GM21447 (cell line): ENCODE data around the gene ATP6V0D1.
"Not testable (repeated sequence)": the region's sequence is repeated elsewhere in the genome, so short reads cannot be mapped to it uniquely, and the experiment has no call there.

ENCODE experiments used
- ATAC-seq: cut with Tn5 transposase; IDR thresholded peaks from one replicate; pipeline ENCODE4 v1.9.1; 2021; ENCODE audit not compliant: unreplicated experiment

Gene ATP6V0D1

DNA sequence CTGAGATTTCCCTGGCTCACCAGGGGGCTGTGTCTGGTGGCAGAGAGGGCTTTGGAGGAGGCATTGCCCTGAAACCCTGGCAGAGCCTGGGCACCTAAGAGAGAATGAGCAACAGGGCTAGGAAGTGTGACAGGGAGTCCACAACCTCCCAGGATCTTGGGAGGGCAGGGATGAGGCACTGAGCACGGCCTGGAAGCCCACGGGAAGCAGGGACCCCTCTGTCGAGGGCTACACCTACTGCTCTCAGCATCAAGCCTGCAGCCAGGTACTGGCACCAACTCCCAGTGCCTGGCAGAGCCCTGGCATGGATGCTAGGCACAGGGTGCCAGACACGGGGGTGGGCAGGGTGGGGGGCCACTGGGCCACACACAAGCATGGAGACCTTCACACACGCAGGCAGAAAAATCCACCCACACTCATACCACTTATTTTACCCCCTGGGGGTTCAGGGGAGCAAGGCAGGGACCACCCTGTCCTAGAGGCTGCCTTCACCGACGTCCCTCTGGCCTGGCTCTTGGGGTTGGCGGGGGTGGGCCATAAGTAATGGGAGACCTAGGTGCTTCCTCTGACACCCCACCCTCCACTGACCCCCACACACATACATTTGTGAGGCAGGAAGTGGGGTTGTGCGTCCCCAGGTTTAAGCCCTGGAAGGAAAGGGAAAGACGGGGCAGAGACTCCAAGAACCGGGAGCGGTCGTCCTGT, 51.0 kb downstream of the ATP6V0D1 start:
- no peak for ATAC-seq

DNA sequence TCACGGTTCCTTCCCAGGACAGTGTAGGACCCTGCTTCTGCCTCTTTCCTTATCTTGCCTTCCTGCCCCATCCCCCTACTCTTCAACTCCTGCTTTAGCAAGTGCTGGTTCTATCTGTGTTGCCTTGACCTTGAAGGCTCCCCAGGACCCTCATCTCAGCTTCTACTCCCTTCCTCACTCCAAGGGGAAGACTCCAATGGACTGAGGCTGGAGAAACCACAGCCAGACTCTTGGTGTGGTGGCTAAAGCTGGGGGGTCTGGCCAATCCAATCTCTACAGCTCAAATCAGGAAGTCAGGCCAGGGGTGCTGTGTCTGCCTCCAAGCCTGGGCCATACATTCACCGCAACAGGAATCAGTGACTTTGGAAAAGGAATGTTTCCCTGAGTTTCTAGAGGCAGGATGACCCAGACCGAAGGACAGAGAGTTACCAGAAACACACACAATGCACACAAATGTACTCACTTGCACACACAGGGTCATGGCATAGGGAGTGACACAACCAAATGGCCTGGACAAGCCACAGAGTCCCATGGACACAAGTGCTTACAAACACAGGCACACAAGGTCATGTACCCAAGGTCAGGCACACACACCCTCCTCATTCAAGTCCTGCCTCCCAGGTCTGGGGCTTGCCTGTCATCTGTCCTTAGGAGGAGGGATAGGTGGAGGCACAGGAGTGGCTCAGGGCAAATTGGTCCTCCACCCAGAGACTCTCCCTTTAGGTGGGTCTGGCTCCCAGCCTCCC, 51.7 kb downstream of the ATP6V0D1 start:
- ATAC-seq, result no peak

DNA sequence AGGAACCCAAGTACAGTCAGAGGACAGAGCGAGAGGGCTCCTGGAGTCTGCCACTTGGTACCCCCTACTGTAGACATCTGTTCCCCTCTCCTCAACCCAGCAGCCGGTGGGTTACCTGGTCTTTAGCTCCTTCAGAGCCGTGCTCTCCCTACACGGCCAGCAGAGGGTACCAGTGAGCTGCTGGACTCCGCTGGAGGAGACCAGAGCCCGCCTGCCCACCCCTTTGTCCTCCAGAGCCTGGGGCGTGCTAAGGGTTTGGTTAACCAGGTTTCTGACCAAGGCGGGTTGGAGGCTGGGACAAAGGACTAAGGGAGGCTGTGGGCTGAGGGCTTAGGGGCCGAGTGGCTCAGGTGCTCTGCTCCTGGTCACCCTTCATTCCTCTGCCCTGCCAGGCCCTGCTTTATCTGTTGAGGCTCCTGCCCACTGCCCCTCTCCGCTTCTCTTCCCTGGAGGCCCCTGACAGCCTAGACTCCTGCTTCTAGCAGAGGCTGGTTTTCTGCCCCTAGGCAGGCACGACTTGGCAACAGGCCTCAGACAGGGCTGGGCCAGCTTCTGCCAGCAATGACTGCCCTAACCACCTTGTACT, 52.7 kb downstream of the ATP6V0D1 start:
- ATAC-seq, result no peak

DNA sequence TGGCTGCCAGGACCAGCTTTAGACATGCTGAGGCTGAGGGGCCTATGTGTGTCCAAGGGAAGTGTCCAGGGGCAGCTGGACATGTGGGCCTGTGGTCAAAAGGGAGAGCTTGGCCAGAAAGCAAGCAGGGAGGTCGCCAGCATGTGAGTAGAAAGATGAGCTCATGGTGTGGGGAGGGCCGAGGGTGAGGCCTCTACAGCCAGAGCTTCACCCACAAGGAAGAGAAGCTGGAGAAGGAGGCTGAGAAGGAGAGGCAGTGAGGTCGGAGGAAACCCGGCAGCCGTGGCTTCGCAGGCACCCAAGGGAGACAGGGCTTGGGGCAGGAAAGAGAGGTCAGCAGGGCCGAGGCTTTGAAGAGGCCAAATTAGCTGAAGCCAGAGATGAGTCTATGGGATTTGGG, 54.0 kb downstream of the ATP6V0D1 start:
- ATAC-seq, result no peak

DNA sequence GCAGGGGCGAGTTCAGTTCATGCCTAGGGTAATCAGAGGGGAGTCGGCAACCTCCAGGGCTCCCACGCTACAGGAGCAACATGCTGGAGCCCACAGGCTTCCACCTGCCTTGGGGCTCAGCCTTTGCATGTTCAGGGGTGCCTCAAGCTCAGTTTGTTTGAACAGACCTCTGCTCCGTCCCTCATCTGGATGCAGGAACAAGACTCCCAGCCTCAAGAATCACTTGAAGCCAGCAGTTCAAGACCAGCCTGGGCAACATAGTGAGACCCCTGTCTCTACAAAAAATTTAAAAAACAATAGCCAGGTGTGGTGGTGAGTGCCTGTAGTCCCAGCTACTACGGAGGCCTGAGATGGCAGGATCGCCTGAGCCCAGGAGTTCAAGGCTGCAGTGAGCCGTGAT, 54.9 kb downstream of the ATP6V0D1 start:
- ATAC-seq, result no peak

DNA sequence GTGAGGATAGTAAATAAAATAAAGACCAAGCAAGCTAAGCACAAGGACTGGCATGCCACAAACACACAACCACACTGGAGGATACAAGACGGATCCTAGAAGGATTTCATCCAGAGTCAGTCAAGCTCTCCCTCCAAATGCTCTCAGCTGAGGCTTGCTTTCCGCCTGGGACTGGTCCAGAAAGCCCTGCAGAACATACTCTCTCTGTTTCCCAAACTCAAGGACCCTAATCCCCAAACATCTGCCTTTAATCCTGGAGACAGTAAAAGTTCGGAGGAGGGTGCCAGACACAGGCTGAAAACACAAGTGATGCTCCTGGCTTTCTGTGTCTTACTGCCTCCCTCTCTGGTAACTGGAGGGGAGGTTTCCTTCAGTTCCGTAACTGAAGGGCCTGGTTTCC, 55.4 kb downstream of the ATP6V0D1 start:
- no peak for ATAC-seq

DNA sequence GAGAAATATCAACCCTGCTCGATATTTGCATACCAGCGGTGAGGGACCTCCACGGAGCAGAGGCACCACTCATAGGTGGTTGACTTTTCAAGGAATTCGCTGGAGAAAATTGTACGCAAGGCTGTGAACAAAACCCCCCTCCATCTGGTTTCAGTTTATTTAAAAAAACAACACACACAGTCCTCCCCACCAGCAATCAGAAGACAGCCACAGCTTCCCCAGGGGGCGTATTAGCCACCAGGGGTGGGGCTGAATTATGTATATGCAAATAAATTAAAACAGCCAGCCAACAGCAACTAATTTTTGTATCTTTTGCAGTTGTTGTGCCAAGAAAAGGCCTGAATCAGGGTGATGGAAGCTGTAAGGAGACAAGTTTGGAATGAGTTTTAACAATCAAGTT, 55.9 kb downstream of the ATP6V0D1 start:
- ATAC-seq, result no peak

DNA sequence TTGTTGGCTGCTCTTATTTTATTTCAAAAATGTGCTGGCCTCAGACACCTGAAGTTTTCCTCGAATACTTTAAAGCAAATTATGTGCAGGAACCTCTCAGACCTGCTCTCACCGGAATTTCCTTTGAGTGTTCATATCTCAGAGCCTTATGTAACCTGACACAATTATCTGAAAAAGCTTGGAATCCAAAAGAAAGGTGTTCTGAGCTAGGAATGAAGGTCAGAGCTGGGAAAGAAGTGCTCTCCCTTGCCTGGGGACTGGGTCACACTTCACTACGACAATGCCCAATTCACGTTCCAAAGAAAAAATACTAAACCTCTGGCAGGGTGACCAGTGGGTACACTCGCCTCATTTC, 56.7 kb downstream of the ATP6V0D1 start:
- no peak for ATAC-seq

DNA sequence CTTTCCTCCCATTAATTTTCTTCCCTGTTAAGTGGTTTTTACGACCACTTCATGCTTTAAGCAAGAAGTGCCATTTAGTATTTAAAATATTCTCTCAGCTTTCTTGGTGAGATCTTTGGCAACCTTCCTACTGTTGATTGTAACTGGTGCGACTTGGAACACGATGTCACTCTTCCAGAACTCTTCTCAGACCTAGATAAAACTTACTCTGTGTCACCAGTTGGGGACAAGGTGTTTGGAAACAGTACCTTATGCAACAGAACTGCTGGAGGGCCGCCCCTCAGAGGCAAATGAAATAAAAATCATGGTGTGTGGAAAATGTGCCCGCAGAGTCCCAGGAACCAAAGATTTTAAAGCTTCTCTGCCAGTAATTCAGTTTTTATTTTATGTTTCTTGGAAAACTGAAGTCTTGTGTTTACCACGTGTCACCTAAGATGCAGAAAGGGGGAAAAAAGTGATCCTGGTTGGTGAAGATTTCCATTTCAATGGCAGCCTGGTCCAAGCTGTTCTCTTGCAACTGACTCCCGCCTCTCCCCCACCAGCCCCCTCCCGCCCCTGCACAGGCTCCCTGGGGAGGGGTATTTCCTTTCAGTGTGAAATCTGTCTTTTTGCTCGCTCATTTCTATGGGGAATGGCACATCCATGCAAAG, 57.2 kb downstream of the ATP6V0D1 start:
- ATAC-seq, result no peak

DNA sequence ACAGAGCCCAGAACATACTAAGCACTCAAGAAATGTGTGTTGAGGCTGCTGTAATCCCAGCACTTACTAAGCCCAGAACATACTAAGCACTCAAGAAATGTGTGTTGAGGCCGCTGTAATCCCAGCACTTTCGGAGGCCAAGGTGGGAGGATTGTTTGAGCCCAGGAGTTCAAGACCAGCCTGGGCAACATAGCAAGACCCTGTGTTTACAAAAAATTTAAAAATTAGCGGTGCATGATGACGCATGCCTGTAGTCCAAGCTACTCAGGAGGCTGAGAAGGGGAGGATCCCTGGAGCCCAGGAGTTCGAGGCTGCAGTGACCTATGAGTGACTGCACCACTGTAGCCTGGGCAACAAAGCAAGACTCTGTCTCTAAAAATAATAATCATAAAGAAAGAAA, 57.9 kb downstream of the ATP6V0D1 start:
- ATAC-seq, result no peak

DNA sequence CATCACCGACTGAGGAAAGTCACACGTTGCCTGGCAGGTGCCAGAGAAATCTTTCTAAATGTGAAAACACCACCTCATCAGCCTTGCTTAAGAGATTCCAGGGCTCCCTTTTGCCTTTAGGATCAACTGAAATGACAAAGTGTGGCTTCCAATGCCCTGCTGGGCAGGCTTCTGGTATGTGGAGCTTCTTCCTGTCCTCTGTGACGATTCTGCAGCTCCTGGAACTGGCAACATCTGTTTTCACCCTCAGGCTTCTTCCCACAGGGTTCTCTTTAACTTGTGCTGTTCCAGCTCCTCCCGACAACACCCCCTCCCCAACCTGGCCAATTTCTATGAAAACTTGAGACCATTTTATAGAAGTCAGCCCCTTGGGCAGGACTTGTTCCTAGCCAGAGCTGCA, 59.9 kb downstream of the ATP6V0D1 start:
- no peak for ATAC-seq

DNA sequence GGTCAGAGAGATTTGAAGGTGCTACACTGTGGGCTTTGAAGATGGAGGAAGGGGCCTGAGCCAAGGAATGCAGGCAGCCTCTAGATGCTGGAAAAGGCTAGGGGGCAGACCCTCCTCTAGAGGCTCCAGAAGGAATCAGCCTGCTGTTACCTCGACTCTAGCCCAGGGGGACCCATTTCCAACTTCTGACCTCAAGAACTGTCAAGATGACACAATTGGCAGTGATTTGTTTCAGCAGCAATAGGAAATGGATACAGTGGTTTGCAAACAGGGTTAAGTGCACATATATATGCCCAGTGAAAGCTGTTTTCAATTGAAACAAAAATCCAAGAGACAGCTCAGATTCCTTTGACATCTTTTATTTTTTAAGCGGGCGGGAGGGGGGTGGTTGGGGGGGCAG, 61.0 kb downstream of the ATP6V0D1 start:
- ATAC-seq, result no peak

DNA sequence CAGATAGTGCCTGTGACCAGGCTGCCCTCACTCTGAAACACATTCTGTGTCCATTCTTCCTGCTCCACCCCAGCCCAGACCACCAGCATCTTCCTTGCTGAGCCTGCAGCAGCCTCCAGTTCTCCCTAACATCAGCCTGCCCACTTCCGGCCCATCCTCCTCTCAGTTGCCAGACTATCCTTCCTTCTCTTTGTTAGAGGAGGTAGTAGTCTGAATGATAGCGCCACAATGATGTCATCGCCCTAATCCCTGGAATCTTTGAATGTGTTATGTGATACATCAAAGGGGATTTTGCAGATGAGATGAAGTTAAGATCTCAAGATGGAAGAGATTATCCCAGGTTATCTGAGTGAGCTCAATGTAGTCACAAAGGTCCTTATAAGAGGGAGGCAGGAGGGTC, 61.5 kb downstream of the ATP6V0D1 start:
- ATAC-seq, result no peak

DNA sequence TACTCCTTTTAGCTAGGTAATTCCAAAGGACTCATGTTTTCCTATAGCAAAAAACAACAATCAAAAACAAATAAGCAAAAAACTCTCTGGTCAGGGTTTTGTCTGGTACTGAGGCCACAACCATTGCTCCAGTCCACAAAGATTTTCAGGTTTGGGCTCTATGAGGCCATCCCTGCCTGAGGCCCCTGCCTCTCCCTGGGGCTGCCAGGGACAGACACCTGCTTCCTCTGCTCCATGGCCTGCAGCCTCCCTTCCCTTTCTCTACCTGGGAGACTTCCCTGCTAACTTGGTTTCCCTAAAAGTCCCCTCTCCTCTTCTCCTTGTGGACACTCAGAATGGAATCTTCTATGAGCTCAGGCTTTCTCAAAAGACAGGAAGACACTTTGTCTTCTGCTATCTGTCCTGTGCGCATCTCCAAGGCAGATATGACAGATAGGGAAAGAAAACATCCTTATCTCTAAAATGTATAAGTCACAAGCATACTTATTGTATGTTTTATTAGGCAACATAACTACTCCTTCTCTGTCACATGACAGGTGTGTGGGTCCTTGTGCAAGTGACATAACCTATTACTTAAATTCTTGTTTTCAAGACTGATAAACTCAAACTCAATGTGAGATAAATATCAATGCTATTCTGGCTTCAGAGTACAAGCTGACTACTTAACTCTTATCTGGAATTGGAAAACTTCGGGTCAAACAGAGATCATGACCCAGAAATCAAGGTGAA, 63.5 kb downstream of the ATP6V0D1 start:
- ATAC-seq, result no peak

DNA sequence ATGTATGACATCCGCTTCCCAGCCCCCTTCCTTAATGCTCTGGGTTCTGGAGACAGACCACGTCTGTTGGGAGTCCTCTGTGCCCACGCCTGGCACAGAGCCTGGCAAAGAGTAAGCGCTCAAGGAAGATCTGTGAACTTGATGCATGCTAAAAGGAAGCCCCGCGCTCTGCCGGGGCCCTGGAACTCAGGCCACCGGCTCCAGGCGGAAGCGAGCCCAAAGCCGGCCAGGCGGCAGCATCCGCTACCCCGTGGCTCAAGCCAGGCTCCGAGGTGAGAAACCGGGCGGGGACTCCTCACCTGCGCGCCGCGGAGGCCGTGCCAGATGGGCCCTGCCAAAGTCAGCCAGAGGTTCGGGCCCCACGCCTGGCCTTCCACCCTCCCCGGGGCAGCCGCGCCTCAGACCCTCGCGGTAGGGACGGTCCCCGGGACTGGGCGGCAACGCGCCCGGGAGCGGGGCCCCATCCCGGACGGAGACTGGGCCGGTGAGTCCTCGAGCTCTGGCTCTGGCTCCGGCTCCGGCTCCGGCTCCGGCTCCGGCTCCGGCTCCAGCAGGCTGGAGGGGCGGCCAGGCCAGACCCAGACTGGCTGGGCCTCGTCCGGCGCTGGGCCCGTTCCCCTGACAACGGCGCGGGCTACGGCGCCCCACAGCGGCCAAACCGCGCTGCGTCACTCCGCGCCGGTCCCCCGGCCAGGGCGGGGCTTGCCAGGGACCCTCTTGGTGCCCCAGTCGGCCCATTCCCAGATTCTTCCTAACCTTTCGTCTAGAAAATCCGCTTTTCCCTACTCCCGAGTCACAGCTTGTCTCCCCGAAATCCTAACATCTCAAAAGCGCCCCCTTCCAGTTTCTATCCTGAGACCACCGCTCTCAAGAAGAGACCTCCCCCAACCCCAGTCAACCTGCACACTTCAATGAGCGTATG, 64.8 kb downstream of the ATP6V0D1 start, which contains the start of gene ZDHHC1:
ZDHHC1 (minus strand) TSS at position 606 of the 922 bp plus-strand sequence. CDS start 8,702 bp downstream, outside the sequence.
- ATAC-seq, result peak; percentile 61

DNA sequence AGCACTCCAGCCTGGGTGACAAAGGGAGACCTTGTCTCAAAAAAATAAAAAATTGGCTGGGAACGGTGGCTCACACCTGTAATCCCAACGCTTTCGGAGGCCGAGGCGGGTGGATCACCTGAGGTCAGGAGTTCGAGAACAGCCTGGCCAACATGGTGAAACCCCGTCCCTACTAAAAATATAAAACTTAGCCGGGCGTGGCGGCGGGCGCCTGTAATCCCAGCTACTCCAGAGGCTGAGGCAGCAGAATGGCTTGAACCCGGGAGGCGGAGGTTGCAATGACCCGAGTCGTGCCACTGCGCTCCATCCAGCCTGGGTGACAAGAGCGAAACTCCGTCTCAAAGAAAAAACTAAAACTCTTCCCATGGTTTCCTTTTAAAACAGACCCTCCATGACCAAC, 65.5 kb downstream of the ATP6V0D1 start:
- not testable (repeated sequence) for ATAC-seq

DNA sequence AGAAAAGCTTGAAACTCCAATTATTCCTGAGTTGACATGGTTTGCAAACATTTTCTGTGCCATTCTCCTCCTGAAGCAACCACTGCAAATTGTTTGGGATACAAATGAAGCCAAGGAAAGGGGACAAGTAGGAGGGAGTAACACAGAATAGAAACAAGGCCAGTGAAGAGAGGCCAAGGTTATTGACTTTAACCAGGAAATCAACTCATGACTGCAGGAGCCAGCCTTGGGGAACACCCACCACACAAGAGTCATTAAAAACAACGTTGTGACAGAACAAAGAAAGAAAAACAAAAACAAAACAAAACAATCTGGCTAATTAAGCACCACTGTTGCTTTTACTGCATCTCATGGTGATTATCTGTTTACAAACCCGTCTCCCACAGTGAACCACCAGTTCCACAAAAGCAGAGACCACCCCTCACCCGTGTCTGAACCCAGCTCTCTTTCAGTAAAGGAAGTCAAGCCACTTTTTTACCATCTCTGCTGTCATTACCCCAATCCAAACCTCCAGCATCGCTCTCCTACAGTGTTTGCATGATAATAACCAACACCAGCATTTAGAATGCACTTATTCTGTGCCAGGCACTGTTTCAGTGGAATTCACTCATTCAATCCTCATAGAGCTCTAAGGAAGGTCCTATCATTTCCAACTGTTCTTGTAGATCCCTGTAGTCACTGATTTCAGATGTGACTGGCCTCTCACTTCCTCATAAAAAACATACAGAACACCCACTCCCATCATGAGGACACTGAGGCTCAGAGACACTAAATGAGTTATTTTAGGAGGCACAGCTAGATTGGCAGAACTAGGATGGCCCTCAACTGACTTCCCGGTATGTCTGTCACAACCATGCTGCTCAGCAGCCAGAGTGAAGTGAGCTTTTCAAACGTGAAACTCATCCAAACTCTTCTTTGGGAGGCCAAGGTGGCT, 66.7 kb downstream of the ATP6V0D1 start:
- no peak for ATAC-seq

DNA sequence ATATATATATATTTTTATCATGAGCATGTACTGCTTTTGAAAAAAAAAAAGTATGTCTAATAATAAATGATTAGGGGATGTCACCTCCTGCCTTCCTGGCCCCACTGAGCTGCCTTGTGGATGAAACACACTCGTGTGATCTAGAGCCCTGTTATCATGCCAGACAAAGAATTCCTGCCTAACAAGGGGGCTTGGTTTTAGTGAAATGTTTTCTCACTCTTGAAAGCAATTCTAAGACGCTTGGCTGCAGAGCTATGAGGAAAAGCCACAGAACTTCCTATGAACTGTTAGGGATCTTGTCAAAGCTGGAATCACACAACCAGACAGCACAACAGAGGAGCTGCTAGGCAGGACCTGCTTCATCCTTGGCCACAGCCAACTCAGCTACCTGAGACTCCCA, 68.7 kb downstream of the ATP6V0D1 start:
- ATAC-seq, result no peak

DNA sequence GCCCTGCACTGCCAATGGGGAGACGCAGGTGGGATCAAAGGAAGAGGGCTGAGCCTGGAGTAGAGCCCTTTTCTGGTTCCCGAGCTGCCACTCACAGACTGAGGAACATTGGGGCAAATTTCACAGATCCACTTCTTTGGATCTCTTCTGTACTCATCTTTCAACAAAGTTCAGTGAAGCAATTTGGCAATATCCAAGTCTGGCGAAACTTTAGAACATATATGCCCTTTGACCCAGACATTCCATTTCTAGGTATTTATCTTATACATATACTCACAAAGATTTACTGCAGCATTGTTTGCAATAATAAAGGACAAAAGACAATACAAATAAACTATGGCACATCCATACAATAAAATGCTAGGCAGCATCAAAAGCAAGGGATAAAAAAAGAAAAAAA, 69.6 kb downstream of the ATP6V0D1 start:
- ATAC-seq, result no peak
